Measurements from ENCODE around the gene ZNF69. TPM values are rescaled to one million over a fixed set of nuclear protein-coding genes. Genes with fewer than 3 reads are reported as not detected.
"Not testable (repeated sequence)": the region's sequence is repeated elsewhere in the genome, so short reads cannot be mapped to it uniquely, and the experiment has no call there.

Gene ZNF69
- total RNA-seq, 1 experiment from 2014 or later: 10.3 TPM

- no peak for DNase-seq
- Mint-ChIP-seq H3K36me3 (ENCODE audit: insufficient read depth, unreplicated experiment) (peaks cover 10% of the 10 kb centered on the region), H3K9me3 (ENCODE audit: low read depth, unreplicated experiment) (no peaks in the 10 kb centered on the region), H3K27ac (ENCODE audit: unreplicated experiment) (no peak overlapping the region), H3K4me3 (ENCODE audit: low read depth, unreplicated experiment) (no peak overlapping the region), H3K27me3 (ENCODE audit: unreplicated experiment) (no peaks in the 10 kb centered on the region), H3K4me1 (ENCODE audit: low read depth, unreplicated experiment) (no peaks in the 10 kb centered on the region)
- TF ChIP-seq CTCF (IDR thresholded peaks at IDR 0.05; ENCODE audit: unreplicated experiment): no peak
- no TSS peak for BruUV-seq (replicated peaks)
- intact Hi-C loops (cut with micrococcal nuclease; ENCODE audit: unreplicated experiment): no loop called here
- CTCF ChIA-PET: no interaction called here
Observed at GRCh38 chr19:11944656-11945055, 57.1 kb downstream of the ZNF69 start.

GRCh38 chr19:11948646-11949045 lies 61.1 kb downstream of the ZNF69 start:
- CTCF ChIA-PET: no interaction called here
- intact Hi-C loops (cut with micrococcal nuclease; ENCODE audit: unreplicated experiment): no loop called here
- H3K27me3 Mint-ChIP-seq (ENCODE audit: unreplicated experiment): no peaks in the 10 kb centered on the region
- H3K9me3 Mint-ChIP-seq (ENCODE audit: low read depth, unreplicated experiment): peaks cover 2% of the 10 kb centered on the region
- no peak overlapping the region for H3K4me3 Mint-ChIP-seq (ENCODE audit: low read depth, unreplicated experiment)
- no peak for DNase-seq
- H3K36me3 Mint-ChIP-seq (ENCODE audit: insufficient read depth, unreplicated experiment): peaks cover 18% of the 10 kb centered on the region
- no peaks in the 10 kb centered on the region for H3K4me1 Mint-ChIP-seq (ENCODE audit: low read depth, unreplicated experiment)
- TF ChIP-seq CTCF (IDR thresholded peaks at IDR 0.05; ENCODE audit: unreplicated experiment): no peak
- BruUV-seq (replicated peaks): no TSS peak
- H3K27ac Mint-ChIP-seq (ENCODE audit: unreplicated experiment): no peak overlapping the region

- Mint-ChIP-seq H3K4me1 (ENCODE audit: low read depth, unreplicated experiment) (no peaks in the 10 kb centered on the region), H3K4me3 (ENCODE audit: low read depth, unreplicated experiment) (no peak overlapping the region), H3K27ac (ENCODE audit: unreplicated experiment) (no peak overlapping the region), H3K9me3 (ENCODE audit: low read depth, unreplicated experiment) (peaks cover 6% of the 10 kb centered on the region), H3K27me3 (ENCODE audit: unreplicated experiment) (no peaks in the 10 kb centered on the region), H3K36me3 (ENCODE audit: insufficient read depth, unreplicated experiment) (peaks cover 18% of the 10 kb centered on the region)
- no peak for DNase-seq
- TF ChIP-seq CTCF (IDR thresholded peaks at IDR 0.05; ENCODE audit: unreplicated experiment): no peak
- BruUV-seq (replicated peaks): no TSS peak
- intact Hi-C loops (cut with micrococcal nuclease; ENCODE audit: unreplicated experiment): no loop called here
- CTCF ChIA-PET: no interaction called here
Observed at GRCh38 chr19:11949201-11949600, 61.6 kb downstream of the ZNF69 start.

GRCh38 chr19:11949614-11950080 lies 62.1 kb downstream of the ZNF69 start:
- H3K9me3 Mint-ChIP-seq (ENCODE audit: low read depth, unreplicated experiment); intact Hi-C loops (cut with micrococcal nuclease; ENCODE audit: unreplicated experiment); H3K4me3 Mint-ChIP-seq (ENCODE audit: low read depth, unreplicated experiment); DNase-seq; CTCF ChIA-PET; H3K27me3 Mint-ChIP-seq (ENCODE audit: unreplicated experiment); H3K4me1 Mint-ChIP-seq (ENCODE audit: low read depth, unreplicated experiment); BruUV-seq (replicated peaks); H3K27ac Mint-ChIP-seq (ENCODE audit: unreplicated experiment): not testable (repeated sequence)
- peaks cover 18% of the 10 kb centered on the region for H3K36me3 Mint-ChIP-seq (ENCODE audit: insufficient read depth, unreplicated experiment)

GRCh38 chr19:11950312-11950711 lies 62.7 kb downstream of the ZNF69 start:
- Mint-ChIP-seq H3K9me3 (ENCODE audit: low read depth, unreplicated experiment) (peaks cover 6% of the 10 kb centered on the region), H3K27ac (ENCODE audit: unreplicated experiment) (no peak overlapping the region), H3K4me3 (ENCODE audit: low read depth, unreplicated experiment) (no peak overlapping the region), H3K27me3 (ENCODE audit: unreplicated experiment) (no peaks in the 10 kb centered on the region), H3K4me1 (ENCODE audit: low read depth, unreplicated experiment) (no peaks in the 10 kb centered on the region), H3K36me3 (ENCODE audit: insufficient read depth, unreplicated experiment) (peaks cover 18% of the 10 kb centered on the region)
- DNase-seq: no peak
- CTCF ChIA-PET: no interaction called here
- TF ChIP-seq CTCF (IDR thresholded peaks at IDR 0.05; ENCODE audit: unreplicated experiment): no peak
- intact Hi-C loops (cut with micrococcal nuclease; ENCODE audit: unreplicated experiment): no loop called here
- no TSS peak for BruUV-seq (replicated peaks)

Other genes starting within 250 kb of the ZNF69 start
- gene ZNF823, start 148.8 kb upstream of the ZNF69 start, total RNA-seq (2022): 7.4 and 7.9 TPM in 2 replicates
- gene ZNF441, start 120.8 kb upstream of the ZNF69 start, total RNA-seq (2022): 2.5 and 3.4 TPM in 2 replicates
- 0.24 and 0.92 TPM in 2 replicates for gene ZNF491, start 89.3 kb upstream of the ZNF69 start, total RNA-seq (2022)
- gene ZNF440, start 73.5 kb upstream of the ZNF69 start, total RNA-seq (2022): 14.4 and 21.2 TPM in 2 replicates
- gene ZNF439, start 39.1 kb upstream of the ZNF69 start, total RNA-seq (2022): 0.71 TPM in 2 replicates
- gene ZNF700, start 37.3 kb downstream of the ZNF69 start, total RNA-seq (2022): 11.4 and 11.7 TPM in 2 replicates
- 1.7 and 2.0 TPM in 2 replicates for gene ZNF763, start 77.3 kb downstream of the ZNF69 start, total RNA-seq (2022)
- 3.0 and 3.7 TPM in 2 replicates for gene ZNF433, start 147.9 kb downstream of the ZNF69 start, total RNA-seq (2022)
- gene ZNF878, start 165.2 kb downstream of the ZNF69 start, total RNA-seq (2022): 0.49 and 0.66 TPM in 2 replicates
- not detected in 2 replicates for gene ZNF844, start 176.9 kb downstream of the ZNF69 start, total RNA-seq (2022)